Kidney glomerular epithelial cell (primary cell): ENCODE results near the gene MAP3K14.

ENCODE experiments used
- DNase-seq: peaks from one replicate; lab custom pipeline; 2025; lab: John Stamatoyannopoulos, UW

The MAP3K14 gene

GRCh38 chr17:45338996-45339535 is 22.2 kb upstream of the MAP3K14 start:
- no peak for DNase-seq

GRCh38 chr17:45338023-45338781 is 21.4 kb upstream of the MAP3K14 start:
- DNase-seq: no peak

GRCh38 chr17:45336390-45337182 is 19.8 kb upstream of the MAP3K14 start:
- DNase-seq: no peak

GRCh38 chr17:45335721-45336120 is 18.9 kb upstream of the MAP3K14 start:
- no peak for DNase-seq

DNA sequence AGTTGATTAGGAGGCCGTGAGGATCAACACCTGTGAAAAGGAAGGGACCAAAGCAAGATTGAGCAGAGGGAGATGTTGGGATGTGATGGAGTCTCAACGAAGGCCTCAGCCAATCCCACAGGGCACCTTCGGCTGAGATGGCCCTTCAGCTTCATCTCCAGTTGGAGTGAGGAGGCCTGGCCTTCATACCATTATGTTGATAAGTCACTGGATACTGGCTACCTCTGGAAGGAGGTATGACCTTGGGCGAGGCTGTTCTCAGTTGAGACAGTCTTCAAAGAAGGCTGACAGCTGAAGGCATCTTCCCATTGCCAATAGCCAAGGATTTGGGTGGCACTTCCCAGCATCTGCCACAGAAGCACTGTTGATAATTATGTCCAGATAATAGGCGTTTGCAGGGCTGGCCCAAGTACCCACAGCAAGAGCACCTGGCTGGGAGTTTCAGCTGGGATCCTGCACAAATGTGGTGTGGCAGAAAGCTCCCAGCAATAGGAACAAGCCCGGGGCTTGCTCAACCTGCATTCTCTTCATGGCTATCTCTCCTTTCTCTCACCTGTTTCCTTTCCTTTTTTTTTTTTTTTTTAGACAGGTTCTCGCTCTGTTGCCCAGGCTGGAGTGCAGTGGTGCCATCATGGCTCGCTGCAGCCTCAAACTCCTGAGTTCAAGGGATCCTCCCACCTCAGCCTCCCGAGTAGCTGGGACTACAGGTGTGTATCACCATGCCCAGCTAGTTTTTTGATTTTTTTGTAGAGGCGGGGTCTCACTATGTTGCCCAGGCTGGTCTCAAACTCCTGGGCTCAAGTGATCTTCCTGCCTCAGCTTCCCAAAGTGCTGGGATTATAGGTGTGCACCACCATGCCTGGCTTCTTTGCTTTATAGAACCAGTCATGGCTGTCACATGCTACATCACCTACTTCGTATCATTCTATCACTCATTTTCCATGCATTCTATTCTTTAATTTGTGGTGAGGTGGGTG is 18.2 kb upstream of the MAP3K14 start:
- no peak for DNase-seq

DNA sequence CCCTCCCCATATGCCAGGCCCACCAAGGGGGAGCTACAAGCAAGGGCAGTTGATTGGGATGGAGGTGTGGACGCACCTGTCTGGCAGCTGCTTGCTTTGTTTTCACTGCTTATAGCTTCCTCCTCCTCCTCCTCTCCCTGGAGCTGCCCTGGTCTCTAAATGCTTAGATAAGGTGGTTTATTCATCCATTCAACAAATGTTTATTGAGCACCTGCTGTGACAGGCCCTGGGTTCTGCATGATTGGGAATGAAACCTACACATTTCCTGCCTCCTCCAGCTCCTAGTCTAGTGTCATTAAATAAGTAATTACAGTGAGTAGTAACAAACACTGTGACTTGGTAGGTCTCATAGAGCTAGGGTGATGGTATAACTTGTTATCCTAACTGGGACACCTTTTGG is 17.4 kb upstream of the MAP3K14 start:
- peak; percentile 5 for DNase-seq

- DNase-seq: no peak
Observed at GRCh38 chr17:45333702-45334092, 16.9 kb upstream of the MAP3K14 start.

DNA sequence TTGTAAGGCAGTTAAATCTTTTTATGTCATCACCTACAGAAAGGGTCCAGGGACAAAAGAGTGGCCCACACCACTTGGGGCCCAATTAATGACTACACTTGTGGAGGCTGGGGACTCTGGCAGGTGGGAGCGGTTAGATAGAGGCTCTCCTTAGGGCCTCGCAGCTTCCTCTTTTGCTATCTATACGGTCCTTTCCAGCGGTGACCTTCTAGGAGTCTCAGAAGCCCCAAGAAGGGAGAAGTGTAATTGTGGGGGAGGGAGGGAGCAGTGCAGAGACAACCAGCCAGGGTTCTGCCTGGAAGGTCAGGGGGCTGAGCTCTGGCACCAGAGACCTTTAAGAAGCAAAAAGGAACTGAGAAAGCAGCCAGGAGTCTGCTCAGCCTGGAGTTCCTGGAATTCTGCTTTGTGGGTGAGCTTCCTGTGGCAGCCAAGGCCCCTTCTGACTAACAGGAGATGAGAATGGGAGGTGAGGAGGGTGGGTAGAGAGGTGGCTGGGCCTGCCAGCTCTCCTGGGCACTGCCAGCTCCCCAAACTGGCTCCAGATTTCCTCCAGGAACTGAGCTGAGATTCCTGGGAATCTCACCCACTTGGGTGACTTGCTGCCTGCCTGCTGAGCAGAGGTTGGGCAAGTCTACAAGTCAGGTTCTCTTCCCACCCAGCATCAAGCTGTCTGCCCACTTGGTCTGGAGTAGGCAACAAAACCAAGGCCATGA is 16.3 kb upstream of the MAP3K14 start:
- no peak for DNase-seq

- no peak for DNase-seq
Observed at GRCh38 chr17:45332505-45332904, 15.7 kb upstream of the MAP3K14 start.

GRCh38 chr17:45326626-45327025 is 9.8 kb upstream of the MAP3K14 start:
- no peak for DNase-seq

- DNase-seq: no peak
Observed at GRCh38 chr17:45325810-45326209, 9.0 kb upstream of the MAP3K14 start.

GRCh38 chr17:45324336-45324735 is 7.5 kb upstream of the MAP3K14 start:
- DNase-seq: no peak

GRCh38 chr17:45322168-45322567 is 5.3 kb upstream of the MAP3K14 start:
- DNase-seq: no peak

- peak; percentile 97 for DNase-seq
Observed at GRCh38 chr17:45320931-45321461, 4.2 kb upstream of the MAP3K14 start.

DNA sequence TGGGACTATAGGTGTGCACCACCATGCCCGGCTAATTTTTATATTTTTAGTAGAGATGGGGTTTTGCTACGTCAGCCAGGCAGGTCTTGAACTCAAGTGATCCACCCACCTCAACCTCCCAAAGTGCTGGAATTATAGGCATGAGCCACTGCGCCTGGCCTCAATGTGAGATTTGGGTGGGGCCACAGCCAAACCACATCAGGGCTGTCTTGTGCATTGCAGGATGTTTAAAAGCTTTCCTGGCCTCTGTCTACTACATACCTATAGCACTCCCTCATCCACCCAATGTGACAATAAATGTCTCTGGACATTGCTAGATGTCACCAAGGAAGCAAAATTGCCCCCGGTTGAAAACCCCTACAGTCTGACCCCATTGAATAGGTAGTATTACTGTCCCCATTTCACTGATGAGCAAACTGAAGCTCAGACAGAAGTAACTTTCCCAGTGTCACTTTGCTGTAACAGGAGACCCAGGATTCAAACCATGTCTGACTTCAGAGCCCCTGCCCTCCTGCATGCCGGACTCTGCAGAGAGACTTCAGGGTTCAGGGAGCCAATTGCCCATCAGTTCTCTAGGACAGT is 3.6 kb upstream of the MAP3K14 start:
- no peak for DNase-seq

GRCh38 chr17:45319239-45319703 is 2.5 kb upstream of the MAP3K14 start:
- DNase-seq: peak; percentile 58

- DNase-seq: no peak
Observed at GRCh38 chr17:45318561-45319230, 1.9 kb upstream of the MAP3K14 start.

DNA sequence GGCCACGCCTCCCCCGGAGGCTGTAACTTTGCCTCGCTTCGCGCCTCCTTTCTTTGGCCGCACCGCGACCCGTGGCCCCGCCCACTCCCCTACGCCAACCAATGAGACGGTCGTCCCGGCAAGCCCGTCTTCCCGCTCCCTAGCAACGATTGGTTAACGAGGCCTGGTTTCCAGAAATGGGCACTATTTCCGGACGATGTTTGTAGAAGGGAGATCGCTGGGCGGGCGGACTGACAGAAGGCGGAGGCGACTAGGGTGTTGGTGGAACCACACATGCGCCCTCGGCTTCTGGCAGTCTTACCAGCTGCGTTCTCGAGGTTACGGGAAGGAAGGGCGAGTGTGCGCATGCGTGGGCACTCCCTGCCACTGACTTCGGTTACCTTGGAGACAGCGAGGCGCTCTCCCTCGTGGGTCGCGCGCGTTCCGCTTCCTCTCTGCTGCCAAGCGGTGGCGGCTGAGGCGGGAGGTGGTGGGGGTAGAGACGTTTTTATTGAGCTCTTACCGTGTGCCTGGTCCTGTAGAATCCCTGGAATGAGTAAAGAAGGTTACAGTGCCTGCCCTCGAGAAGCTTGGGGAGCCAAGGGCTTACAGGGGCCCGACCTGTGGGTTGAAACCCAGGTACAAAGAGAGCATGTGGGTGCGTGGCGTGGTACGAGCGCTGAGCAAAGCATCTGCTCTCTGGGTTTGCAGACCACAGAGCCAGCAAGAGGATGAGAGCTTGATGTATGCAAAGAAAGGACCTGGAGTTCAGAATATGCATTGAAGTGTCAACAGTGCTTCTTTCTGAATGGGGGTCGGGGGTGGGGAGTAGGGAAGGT is 500 bp upstream of the MAP3K14 start:
- peak; percentile 99 for DNase-seq
